Brain microvascular endothelial cell (primary cell): ENCODE results near the gene EML4.
A peak's percentile ranks its signal among the peaks of the same experiment; 100 is the strongest.

Experiments
- DNase-seq: peaks from one replicate; pipeline ENCODE4 v3.0.0-alpha.2; 2020
- H3K27ac ChIP-seq: fragments of 250-450 bp; sonication (Bioruptor Pico); 2 replicates; pipeline ENCODE4 v1.5.1; 2020; ENCODE audit warnings: mild to moderate bottlenecking, moderate library complexity
- H3K27me3 ChIP-seq: fragments of 250-450 bp; sonication (Bioruptor Pico); replicated peaks from 2 replicates; pipeline ENCODE4 v1.5.1; 2020; ENCODE audit warnings: mild to moderate bottlenecking
- H3K36me3 ChIP-seq: fragments of 250-450 bp; sonication (Bioruptor Pico); replicated peaks from 2 replicates; pipeline ENCODE4 v1.5.1; 2020; ENCODE audit warnings: mild to moderate bottlenecking
- H3K4me3 ChIP-seq: 2 replicates; pipeline ENCODE4 v1.5.1; 2011; ENCODE audit warnings: low read depth, mild to moderate bottlenecking, control low read depth, low read length, moderate library complexity
- in situ Hi-C: cut with HindIII; loops from 2 replicates; pipeline ENCODE4 v1.10.0; 2017; ENCODE audit warnings: low sequenced_read_pairs, low pct_ligation_motif_present
- TF ChIP-seq, protein P1 (sequence below): IDR thresholded peaks from 2 replicates; pipeline ENCODE4 v1.5.1; 2011; ENCODE audit warnings: low read depth, mild to moderate bottlenecking, moderate library complexity, low read length, control low read depth, inconsistent platforms; ENCODE audit errors: missing control alignments

EML4 gene

DNA sequence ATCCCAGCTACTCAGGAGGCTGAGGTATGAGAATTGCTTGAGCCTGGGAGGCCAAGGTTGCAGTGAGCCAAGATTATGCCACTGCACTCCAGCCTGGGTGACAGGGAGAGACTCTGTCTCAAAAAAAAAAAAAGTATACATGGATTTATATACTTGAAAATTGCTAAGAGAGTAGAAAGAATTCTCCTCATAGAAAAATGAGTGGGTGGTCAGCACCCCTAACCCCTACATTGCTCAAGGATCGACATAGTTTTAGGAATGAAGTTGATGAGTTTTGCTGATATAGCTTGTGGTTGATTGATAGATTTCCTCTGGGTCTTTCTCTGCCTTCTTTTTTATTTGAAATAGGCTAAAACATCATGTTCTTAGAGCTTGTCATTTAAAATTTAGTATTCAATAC is 58.9 kb downstream of the EML4 start:
- H3K36me3 ChIP-seq, result no peaks in the 10 kb centered on the region
- no peak for DNase-seq
- H3K4me3 ChIP-seq, result no peak overlapping the region
- TF ChIP-seq, protein P1, sequence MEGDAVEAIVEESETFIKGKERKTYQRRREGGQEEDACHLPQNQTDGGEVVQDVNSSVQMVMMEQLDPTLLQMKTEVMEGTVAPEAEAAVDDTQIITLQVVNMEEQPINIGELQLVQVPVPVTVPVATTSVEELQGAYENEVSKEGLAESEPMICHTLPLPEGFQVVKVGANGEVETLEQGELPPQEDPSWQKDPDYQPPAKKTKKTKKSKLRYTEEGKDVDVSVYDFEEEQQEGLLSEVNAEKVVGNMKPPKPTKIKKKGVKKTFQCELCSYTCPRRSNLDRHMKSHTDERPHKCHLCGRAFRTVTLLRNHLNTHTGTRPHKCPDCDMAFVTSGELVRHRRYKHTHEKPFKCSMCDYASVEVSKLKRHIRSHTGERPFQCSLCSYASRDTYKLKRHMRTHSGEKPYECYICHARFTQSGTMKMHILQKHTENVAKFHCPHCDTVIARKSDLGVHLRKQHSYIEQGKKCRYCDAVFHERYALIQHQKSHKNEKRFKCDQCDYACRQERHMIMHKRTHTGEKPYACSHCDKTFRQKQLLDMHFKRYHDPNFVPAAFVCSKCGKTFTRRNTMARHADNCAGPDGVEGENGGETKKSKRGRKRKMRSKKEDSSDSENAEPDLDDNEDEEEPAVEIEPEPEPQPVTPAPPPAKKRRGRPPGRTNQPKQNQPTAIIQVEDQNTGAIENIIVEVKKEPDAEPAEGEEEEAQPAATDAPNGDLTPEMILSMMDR, result no peak
- in situ Hi-C loops, result no loop called here
- H3K27me3 ChIP-seq, result no peaks in the 10 kb centered on the region
- H3K27ac ChIP-seq, result no peak overlapping the region

- Histone ChIP-seq H3K4me3 (no peak overlapping the region), H3K36me3 (no peaks in the 10 kb centered on the region), H3K27ac (no peak overlapping the region), H3K27me3 (no peaks in the 10 kb centered on the region)
- DNase-seq, result no peak
- in situ Hi-C loops, result no loop called here
- TF ChIP-seq, protein P1, result no peak
These were observed 60.8 kb downstream of the EML4 start for GRCh38 chr2:42229949-42230348.

DNA sequence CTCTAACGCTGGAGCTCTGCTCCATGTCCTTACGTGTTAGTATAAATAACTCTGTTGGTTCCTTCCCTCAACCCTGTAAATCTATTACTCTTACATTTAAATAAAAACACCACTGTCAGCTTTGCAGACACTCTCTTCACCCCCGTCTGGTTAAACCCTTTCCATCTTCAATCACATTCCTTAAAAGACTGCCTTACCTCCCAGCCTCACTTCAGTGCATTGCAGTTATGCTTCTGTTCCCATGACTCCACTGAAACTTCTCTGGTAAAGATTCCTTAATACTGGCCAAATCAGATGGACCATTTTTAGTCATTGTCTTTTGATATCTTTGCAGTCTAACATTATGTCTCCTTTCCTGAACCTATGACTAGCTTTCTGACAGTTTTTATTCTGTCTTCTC is 61.7 kb downstream of the EML4 start:
- no peaks in the 10 kb centered on the region for H3K36me3 ChIP-seq
- no peak for DNase-seq
- TF ChIP-seq, protein P1, result no peak
- no peak overlapping the region for H3K27ac ChIP-seq
- H3K4me3 ChIP-seq, result no peak overlapping the region
- in situ Hi-C loops, result no loop called here
- H3K27me3 ChIP-seq, result no peaks in the 10 kb centered on the region

DNA sequence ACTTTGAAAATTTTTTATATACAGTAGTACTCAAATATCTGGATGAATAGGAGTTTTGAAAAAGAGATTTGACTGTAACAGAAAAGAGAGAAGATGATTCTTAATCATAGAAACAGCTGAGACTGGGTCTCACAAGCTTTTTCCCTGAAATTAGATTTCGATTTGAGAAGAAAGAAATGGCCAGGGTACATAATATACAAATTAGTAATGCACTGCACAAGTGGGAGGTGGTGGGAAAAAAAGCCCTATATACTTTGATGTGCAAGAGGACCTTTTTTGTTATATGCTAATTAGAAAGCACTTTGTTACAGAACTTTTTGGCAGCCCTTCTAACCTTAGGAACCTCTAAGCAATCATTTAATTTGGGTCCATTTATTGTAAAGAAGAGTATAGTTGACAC is 62.9 kb downstream of the EML4 start:
- H3K36me3 ChIP-seq, result no peaks in the 10 kb centered on the region
- TF ChIP-seq, protein P1, result no peak
- H3K4me3 ChIP-seq, result no peak overlapping the region
- in situ Hi-C loops, result no loop called here
- H3K27me3 ChIP-seq, result no peaks in the 10 kb centered on the region
- no peak overlapping the region for H3K27ac ChIP-seq
- no peak for DNase-seq

- in situ Hi-C loops, result no loop called here
- TF ChIP-seq, protein P1, result no peak
- Histone ChIP-seq H3K4me3 (no peak overlapping the region), H3K36me3 (no peaks in the 10 kb centered on the region), H3K27ac (peak overlapping the region; percentile 80), H3K27me3 (no peaks in the 10 kb centered on the region)
- peak; percentile 70 for DNase-seq
These were observed 64.9 kb downstream of the EML4 start for GRCh38 chr2:42233976-42234441.

- Histone ChIP-seq H3K27ac (no peak overlapping the region), H3K36me3 (no peaks in the 10 kb centered on the region), H3K27me3 (no peaks in the 10 kb centered on the region), H3K4me3 (no peak overlapping the region)
- no peak for DNase-seq
- in situ Hi-C loops, result no loop called here
- TF ChIP-seq, protein P1, result no peak
These were observed 67.8 kb downstream of the EML4 start for GRCh38 chr2:42236911-42237310.
